Mucosa of descending colon (tissue), 3 donors: ENCODE measurements around the gene SYNGR1. TPM values are rescaled to one million over a fixed set of nuclear protein-coding genes. Genes with fewer than 3 reads are reported as not detected.

Experiments
- ATAC-seq: fragments of 200-7000 bp; cut with Tn5 transposase; one replicate; pipeline ENCODE4 v1.9.1; 2020; ENCODE audit warnings: mild to moderate bottlenecking, moderate library complexity
- DNase-seq, 3 donors: peaks; one replicate each; pipeline ENCODE4 v3.0.0-alpha.2; 2020
- H3K36me3 ChIP-seq: fragments of 200-600 bp; one replicate; pipeline ENCODE4 v1.8.0; 2021; ENCODE audit warnings: low read depth, mild to moderate bottlenecking
- H3K4me1 ChIP-seq: fragments of 200-600 bp; one replicate; pipeline ENCODE4 v1.8.0; 2021; ENCODE audit warnings: low read depth, mild to moderate bottlenecking
- H3K4me3 ChIP-seq: fragments of 200-600 bp; one replicate; pipeline ENCODE4 v1.8.0; 2021; ENCODE audit warnings: mild to moderate bottlenecking
- H3K9me3 ChIP-seq: fragments of 200-600 bp; one replicate; pipeline ENCODE4 v1.8.0; 2021; ENCODE audit warnings: mild to moderate bottlenecking
- CTCF ChIP-seq: fragments of 200-600 bp; IDR thresholded peaks from one replicate; pipeline ENCODE4 v1.8.0; 2022; ENCODE audit warnings: antibody characterized with exemption, mild to moderate bottlenecking
- intact Hi-C, 2 donors: fragments of 100-400 bp; cut with DNase I in 1 of 2; cut with micrococcal nuclease in 1 of 2; formaldehyde crosslinking; loops; one replicate each; pipeline versions ENCODE4 v1.11.0 to v1.11.1; 2022; cut with DNase I, micrococcal nuclease
- total RNA-seq, 3 donors: library from RNA; stranded (reverse); fragmentation: NEBNext Ultra II Directional in 2 of 3; extraction: Animal tissue kit (Norgen Biotek cat#: 25700) in 2 of 3; gene quantifications; one replicate each; pipeline versions ENCODE4 v1.2.1 to v1.2.4, GENCODE V29; 2021 to 2023
- donor health status: DM: no; HTN: no; CAD: no; lungs with moderate emphysema.
- donor health status: DM: no; HTN: no; CAD: no.
- donor health status: DM: no; HTN: yes; CAD: no.

The SYNGR1 gene
- total RNA-seq, 3 donors from 2014 or later = 1.7 to 26.5 (median 2.9) TPM

- intact Hi-C loops = no loop called here
- Histone ChIP-seq H3K4me3 (no peak overlapping the region), H3K9me3 (no peaks in the 10 kb centered on the region)
Measured at GRCh38 chr22:39395936-39396796, 46.4 kb downstream of the SYNGR1 start.

DNA sequence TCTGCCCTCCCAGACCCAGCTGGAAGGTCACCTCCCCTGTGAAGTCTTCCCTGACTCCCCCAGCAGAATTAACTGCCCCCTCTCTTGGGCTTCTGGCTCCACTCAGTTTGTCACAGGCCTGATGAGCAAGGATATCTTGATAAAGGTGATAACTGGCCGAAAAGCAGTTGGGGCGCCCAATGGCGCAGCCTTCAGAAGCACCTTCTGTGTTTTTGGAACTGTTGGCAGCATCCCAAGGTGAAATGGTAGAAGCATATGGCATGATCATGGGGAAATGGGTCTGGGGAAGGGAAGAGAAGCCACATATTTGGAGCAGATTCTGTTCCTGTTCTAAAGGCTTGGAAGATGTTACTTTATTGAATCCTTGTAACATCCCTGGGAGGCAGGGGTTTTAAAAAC is 47.0 kb downstream of the SYNGR1 start:
- H3K36me3 ChIP-seq = no peaks in the 10 kb centered on the region
- peaks cover 15% of the 10 kb centered on the region for H3K4me1 ChIP-seq
- TF ChIP-seq CTCF = no peak
- DNase-seq (peak in 1 of 3 donors; percentile 8), ATAC-seq (no peak)
- H3K4me3 ChIP-seq = no peak overlapping the region
- intact Hi-C loops = no loop called here
- H3K9me3 ChIP-seq = no peaks in the 10 kb centered on the region

More at GRCh38 chr22:39395936-39396796, 46.4 kb downstream of the SYNGR1 start:
- ATAC-seq = no peak
- TF ChIP-seq CTCF = no peak
- Histone ChIP-seq H3K4me1 (peaks cover 9% of the 10 kb centered on the region), H3K36me3 (no peaks in the 10 kb centered on the region)
- DNase-seq = peak in 1 of 3 donors; percentile 18

GRCh38 chr22:39401301-39401631 is 51.5 kb downstream of the SYNGR1 start:
- peaks cover 15% of the 10 kb centered on the region for H3K4me1 ChIP-seq
- H3K9me3 ChIP-seq = no peaks in the 10 kb centered on the region
- intact Hi-C loops = no loop called here
- no peak for ATAC-seq
- H3K4me3 ChIP-seq = no peak overlapping the region
- no peaks in the 10 kb centered on the region for H3K36me3 ChIP-seq
- TF ChIP-seq CTCF = no peak
- no peak for DNase-seq

DNA sequence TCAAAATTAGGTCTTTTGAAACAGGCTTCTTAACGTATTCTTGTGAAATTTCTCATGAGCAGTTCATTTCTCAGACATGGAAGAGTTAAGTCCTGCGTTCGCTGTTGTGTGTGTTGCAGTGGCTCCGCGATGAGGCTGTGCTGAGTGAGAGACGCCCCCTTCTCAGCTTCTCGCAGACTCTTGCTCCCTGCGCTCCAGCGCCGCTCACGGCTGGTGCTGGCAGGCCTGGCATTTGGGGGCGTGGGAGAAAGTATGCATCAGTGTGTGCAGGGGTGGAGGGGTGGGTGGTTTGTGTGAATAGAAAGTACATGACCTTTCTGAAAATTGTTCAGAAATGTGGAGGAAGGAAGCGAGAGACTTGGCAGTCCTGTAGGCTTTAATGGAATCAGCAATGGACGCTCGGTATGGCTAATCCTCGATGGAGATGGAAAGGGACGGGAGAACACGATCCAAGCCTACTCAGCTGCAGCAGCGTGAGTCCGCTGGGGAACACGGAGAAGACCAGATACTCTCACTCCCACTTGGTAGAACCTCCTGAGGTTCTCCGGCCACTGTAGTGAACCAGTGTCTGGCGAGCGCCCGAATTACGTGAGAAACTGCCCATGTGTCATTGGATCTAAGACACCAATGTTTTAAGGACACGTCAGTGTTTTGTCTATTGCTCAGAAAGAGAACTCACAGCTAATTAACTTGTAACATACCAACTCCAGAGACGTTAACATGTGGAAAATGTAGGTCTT is 55.7 kb downstream of the SYNGR1 start:
- TF ChIP-seq CTCF = no peak
- DNase-seq = peak in 1 of 3 donors; percentile 47
- Histone ChIP-seq H3K36me3 (no peaks in the 10 kb centered on the region), H3K4me1 (peaks cover 10% of the 10 kb centered on the region), H3K4me3 (no peak overlapping the region), H3K9me3 (no peaks in the 10 kb centered on the region)
- ATAC-seq = no peak
- intact Hi-C loops = no loop called here

DNA sequence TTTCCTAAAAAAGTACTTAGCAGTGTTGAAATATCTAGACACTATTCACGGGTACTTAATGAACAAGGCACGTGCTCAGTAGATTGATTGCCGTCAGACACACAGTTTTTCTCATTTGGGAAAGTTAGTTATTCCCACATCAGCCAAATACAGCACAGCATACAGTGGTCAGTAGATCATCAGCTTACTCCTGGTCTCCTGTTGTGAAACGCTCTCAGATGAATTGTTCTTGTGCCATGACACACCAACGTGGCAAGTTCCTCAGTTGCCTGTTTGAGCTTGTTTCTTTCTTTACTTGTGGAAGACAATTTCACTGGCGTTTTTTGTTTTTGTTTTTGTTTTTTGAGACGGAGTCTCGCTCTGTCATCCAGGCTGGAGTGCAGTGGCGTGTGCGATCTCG is 58.4 kb downstream of the SYNGR1 start:
- no peak for TF ChIP-seq CTCF
- H3K4me3 ChIP-seq = no peak overlapping the region
- DNase-seq (peak in 1 of 3 donors; percentile 17), ATAC-seq (no peak)
- no peaks in the 10 kb centered on the region for H3K4me1 ChIP-seq
- intact Hi-C loops = no loop called here
- no peaks in the 10 kb centered on the region for H3K9me3 ChIP-seq
- no peaks in the 10 kb centered on the region for H3K36me3 ChIP-seq
